ENCODE measurements around the gene RHBDL2. TPM values are rescaled to one million over a fixed set of nuclear protein-coding genes. Genes with fewer than 3 reads are reported as not detected.
A peak's percentile ranks its signal among the peaks of the same experiment; 100 is the strongest.

RHBDL2 gene
- total and polyA plus RNA-seq, 2 of the 13 experiments (the other 11 are each of a cell fraction or from before 2014, with no cell fraction given), result 3.3 to 5.4 TPM

DNA sequence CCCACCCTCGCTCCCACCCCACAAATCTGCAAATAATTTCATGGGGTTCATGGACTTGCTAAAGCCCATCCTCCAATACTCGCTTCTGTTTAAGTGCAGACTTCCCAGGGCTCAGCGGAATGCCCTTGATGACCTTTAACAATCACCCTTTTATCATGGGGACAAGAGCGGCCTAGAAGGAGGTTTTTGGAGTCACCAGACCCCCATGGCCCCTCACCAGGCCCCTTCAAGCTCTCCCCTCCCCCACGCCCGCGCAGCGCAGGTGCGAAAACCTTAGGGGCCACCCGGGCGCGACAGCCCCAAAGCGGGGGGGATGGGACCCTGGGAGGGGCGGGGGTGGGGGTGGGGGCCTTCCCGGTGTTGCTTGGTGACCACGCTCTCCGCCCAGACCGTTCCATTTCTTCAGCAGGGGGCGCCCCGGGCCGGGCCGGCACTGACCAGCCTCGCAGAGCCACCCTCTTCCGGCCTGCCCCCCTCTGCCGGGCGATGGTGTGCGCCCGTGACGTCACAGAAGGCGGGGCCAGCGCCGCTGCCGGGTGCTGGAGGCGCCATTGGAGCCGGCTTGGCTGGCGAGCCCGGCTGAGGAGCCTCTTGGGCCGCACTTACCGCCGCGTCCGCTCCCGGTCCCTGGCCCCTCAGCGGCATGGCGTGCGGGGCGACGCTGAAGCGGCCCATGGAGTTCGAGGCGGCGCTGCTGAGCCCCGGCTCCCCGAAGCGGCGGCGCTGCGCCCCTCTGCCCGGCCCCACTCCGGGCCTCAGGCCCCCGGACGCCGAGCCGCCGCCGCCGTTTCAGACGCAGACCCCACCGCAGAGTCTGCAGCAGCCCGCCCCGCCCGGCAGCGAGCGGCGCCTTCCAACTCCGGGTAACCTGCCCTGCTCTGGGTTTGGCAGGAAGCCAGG is 49.4 kb upstream of the RHBDL2 start, which contains the start of gene AKIRIN1:
TSS of gene AKIRIN1 (plus strand) at position 539 of the 900 bp plus-strand sequence. CDS start at position 644, 105 bp downstream.
- intact Hi-C loops (cut with micrococcal nuclease; ENCODE audit: unreplicated experiment), result loop anchor here (5.0 kb wide), 2 partner anchors 36 to 119 kb away; partner anchors contain the start of genes MYCBP and NDUFS5
- TF ChIP-seq ELF4 (CRISPR knock-in tag; IDR thresholded peaks at IDR 0.05; ENCODE audit: borderline replicate concordance) (peak; percentile 23; the same call in 1 of the 2 replicates), KAT2B (IDR thresholded peaks at IDR 0.05; ENCODE audit: borderline replicate concordance, low read depth, low read length) (no peak), RARG (CRISPR knock-in tag; IDR thresholded peaks at IDR 0.05; ENCODE audit: low read depth) (no peak), RCOR2 (CRISPR knock-in tag; IDR thresholded peaks at IDR 0.05) (no peak), ZC3H4 (CRISPR knock-in tag; IDR thresholded peaks at IDR 0.05; ENCODE audit: borderline replicate concordance) (no peak), RBM22 (optimal IDR thresholded peaks at IDR 0.05; ENCODE audit: low read length) (no peak), SNAI1 (CRISPR knock-in tag; IDR thresholded peaks at IDR 0.05; ENCODE audit: borderline replicate concordance) (0 out of 2 replicates have a peak, but pooled peaks have one; percentile 2), KDM4B (CRISPR knock-in tag; IDR thresholded peaks at IDR 0.05) (no peak), ZNF382 (CRISPR knock-in tag; IDR thresholded peaks at IDR 0.05; ENCODE audit: borderline replicate concordance) (no peak), ZNF451 (CRISPR knock-in tag; IDR thresholded peaks at IDR 0.05) (peak; percentile 20; the same call in 1 of the 2 replicates)
- TF ChIP-seq, protein P1, sequence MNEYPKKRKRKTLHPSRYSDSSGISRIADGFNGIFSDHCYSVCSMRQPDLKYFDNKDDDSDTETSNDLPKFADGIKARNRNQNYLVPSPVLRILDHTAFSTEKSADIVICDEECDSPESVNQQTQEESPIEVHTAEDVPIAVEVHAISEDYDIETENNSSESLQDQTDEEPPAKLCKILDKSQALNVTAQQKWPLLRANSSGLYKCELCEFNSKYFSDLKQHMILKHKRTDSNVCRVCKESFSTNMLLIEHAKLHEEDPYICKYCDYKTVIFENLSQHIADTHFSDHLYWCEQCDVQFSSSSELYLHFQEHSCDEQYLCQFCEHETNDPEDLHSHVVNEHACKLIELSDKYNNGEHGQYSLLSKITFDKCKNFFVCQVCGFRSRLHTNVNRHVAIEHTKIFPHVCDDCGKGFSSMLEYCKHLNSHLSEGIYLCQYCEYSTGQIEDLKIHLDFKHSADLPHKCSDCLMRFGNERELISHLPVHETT (CRISPR knock-in tag; conservative IDR thresholded peaks at IDR 0.05), result peak; percentile 40; the same call in 1 of the 2 replicates
- TF ChIP-seq, protein P2, sequence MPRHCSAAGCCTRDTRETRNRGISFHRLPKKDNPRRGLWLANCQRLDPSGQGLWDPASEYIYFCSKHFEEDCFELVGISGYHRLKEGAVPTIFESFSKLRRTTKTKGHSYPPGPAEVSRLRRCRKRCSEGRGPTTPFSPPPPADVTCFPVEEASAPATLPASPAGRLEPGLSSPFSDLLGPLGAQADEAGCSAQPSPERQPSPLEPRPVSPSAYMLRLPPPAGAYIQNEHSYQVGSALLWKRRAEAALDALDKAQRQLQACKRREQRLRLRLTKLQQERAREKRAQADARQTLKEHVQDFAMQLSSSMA (CRISPR knock-in tag; IDR thresholded peaks at IDR 0.05), result no peak
- TF ChIP-seq, protein P3, sequence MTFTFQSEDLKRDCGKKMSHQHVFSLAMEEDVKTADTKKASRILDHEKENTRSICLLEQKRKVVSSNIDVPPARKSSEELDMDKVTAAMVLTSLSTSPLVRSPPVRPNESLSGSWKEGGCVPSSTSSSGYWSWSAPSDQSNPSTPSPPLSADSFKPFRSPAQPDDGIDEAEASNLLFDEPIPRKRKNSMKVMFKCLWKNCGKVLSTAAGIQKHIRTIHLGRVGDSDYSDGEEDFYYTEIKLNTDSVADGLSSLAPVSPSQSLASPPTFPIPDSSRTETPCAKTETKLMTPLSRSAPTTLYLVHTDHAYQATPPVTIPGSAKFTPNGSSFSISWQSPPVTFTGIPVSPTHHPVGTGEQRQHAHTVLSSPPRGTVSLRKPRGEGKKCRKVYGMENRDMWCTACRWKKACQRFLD (CRISPR knock-in tag; IDR thresholded peaks at IDR 0.05; ENCODE audit: borderline replicate concordance), result 0 out of 2 replicates have a peak, but pooled peaks have one; percentile 65
- TF ChIP-seq, protein P4, sequence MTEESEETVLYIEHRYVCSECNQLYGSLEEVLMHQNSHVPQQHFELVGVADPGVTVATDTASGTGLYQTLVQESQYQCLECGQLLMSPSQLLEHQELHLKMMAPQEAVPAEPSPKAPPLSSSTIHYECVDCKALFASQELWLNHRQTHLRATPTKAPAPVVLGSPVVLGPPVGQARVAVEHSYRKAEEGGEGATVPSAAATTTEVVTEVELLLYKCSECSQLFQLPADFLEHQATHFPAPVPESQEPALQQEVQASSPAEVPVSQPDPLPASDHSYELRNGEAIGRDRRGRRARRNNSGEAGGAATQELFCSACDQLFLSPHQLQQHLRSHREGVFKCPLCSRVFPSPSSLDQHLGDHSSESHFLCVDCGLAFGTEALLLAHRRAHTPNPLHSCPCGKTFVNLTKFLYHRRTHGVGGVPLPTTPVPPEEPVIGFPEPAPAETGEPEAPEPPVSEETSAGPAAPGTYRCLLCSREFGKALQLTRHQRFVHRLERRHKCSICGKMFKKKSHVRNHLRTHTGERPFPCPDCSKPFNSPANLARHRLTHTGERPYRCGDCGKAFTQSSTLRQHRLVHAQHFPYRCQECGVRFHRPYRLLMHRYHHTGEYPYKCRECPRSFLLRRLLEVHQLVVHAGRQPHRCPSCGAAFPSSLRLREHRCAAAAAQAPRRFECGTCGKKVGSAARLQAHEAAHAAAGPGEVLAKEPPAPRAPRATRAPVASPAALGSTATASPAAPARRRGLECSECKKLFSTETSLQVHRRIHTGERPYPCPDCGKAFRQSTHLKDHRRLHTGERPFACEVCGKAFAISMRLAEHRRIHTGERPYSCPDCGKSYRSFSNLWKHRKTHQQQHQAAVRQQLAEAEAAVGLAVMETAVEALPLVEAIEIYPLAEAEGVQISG (CRISPR knock-in tag; IDR thresholded peaks at IDR 0.05), result peak; percentile 67
- TF ChIP-seq, protein P5, sequence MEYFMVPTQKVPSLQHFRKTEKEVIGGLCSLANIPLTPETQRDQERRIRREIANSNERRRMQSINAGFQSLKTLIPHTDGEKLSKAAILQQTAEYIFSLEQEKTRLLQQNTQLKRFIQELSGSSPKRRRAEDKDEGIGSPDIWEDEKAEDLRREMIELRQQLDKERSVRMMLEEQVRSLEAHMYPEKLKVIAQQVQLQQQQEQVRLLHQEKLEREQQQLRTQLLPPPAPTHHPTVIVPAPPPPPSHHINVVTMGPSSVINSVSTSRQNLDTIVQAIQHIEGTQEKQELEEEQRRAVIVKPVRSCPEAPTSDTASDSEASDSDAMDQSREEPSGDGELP (IDR thresholded peaks at IDR 0.05; ENCODE audit: borderline replicate concordance, low read depth), result peak; percentile 28; the same call in 1 of the 2 replicates

More for the DNA sequence above, 49.4 kb upstream of the RHBDL2 start, which contains the start of gene AKIRIN1:
- FAIRE-seq, result no peak
- Histone ChIP-seq H3K9me3 (ENCODE audit: low read length) (no peaks in the 10 kb centered on the region), H3K27ac (ENCODE audit: extremely low read length, insufficient read depth, low read length) (peak within 1 kb of the TSS; percentile 85), H3K79me2 (ENCODE audit: insufficient read depth, low read length) (peaks cover 49% of the 10 kb centered on the region), H2AFZ (ENCODE audit: low read length) (no peak within 1 kb of the TSS), H3K4me2 (ENCODE audit: low read depth, low read length) (peak within 1 kb of the TSS; percentile 78), H3K36me3 (replicated peaks in 1 of 2; ENCODE audit: control insufficient read depth in 1 of 2, insufficient read depth in 2 of 2, low read length in 2 of 2) (peaks cover 0 to 19% of the 10 kb centered on the region in 2 experiments; a peak in 2 of 5 replicates), H4K20me1 (ENCODE audit: insufficient read depth, low read length) (peaks cover 31% of the 10 kb centered on the region), H3K9ac (ENCODE audit: insufficient read depth, low read depth, low read length) (peak within 1 kb of the TSS; percentile 95), H3K4me3 (replicated peaks in 1 of 3; ENCODE audit: insufficient read depth in 1 of 3, low read depth in 2 of 3, low read length in 3 of 3) (peak within 1 kb of the TSS; percentile 83 to 96 (median 92)), H3K4me1 (ENCODE audit: insufficient read depth, low read length) (peaks cover 75% of the 10 kb centered on the region), H3K27me3 (ENCODE audit: control insufficient read depth in 1 of 2, insufficient read depth in 2 of 2, low read length in 2 of 2) (no peaks in the 10 kb centered on the region; a peak in 1 of 5 replicates)
- CTCF ChIA-PET (ENCODE audit: low intra/inter-chr PET ratio, low total read pairs), result no interaction called here
- in situ Hi-C loops (cut with HindIII; ENCODE audit: extremely low pct_ligation_motif_present, low pct_unique_long_range_greater_than_20kb), result no loop called here
- ATAC-seq, result peak; percentile 87
- no TSS peak for BruUV-seq (replicated peaks)
- POLR2A ChIA-PET, result interaction anchor here (0.8 to 1.5 kb wide), 7 partner anchors 9 to 168 kb away, joined by 3 to 4 read pairs (median 4); partner anchors contain the start of genes NDUFS5 and RRAGC
- DNase-seq (ENCODE audit: low spot score), result peak; percentile 88
- WGBS (ENCODE audit: low lambda C conversion rate), result 0% methylated on average over 10 of the region's 76 CpGs
